Measurements from ENCODE around the gene HSD3B7. TPM values are rescaled to one million over a fixed set of nuclear protein-coding genes. Genes with fewer than 3 reads are reported as not detected.
A peak's percentile ranks its signal among the peaks of the same experiment; 100 is the strongest.
"Not testable (repeated sequence)": the region's sequence is repeated elsewhere in the genome, so short reads cannot be mapped to it uniquely, and the experiment has no call there.

The HSD3B7 gene
- 10 to 100 TPM; 14.9 to 42.9 (median 22.5) TPM for total RNA-seq

- peak; percentile 91 to 95 for DNase-seq (ENCODE audit: low spot score in 2 of 2)
- Histone ChIP-seq H3K9me3 (no peaks in the 10 kb centered on the region), H3K36me3 (peaks cover 0 to 80% (median 13%) of the 10 kb centered on the region in 3 donors), H3K4me1 (peaks cover 0 to 29% (median 11%) of the 10 kb centered on the region in 4 donors), H3K4me3 (peak within 1 kb of the TSS; percentile 21 to 59 (median 42)), H3K27ac (peak within 1 kb of the TSS in 3 of 4 donors; percentile 26 to 84 (median 64)), H3K27me3 (no peaks in the 10 kb centered on the region)
- WGBS, 2 donors = 24 to 31% methylated on average over 23 to 24 of the region's 24 CpGs
- TF ChIP-seq, protein P1, sequence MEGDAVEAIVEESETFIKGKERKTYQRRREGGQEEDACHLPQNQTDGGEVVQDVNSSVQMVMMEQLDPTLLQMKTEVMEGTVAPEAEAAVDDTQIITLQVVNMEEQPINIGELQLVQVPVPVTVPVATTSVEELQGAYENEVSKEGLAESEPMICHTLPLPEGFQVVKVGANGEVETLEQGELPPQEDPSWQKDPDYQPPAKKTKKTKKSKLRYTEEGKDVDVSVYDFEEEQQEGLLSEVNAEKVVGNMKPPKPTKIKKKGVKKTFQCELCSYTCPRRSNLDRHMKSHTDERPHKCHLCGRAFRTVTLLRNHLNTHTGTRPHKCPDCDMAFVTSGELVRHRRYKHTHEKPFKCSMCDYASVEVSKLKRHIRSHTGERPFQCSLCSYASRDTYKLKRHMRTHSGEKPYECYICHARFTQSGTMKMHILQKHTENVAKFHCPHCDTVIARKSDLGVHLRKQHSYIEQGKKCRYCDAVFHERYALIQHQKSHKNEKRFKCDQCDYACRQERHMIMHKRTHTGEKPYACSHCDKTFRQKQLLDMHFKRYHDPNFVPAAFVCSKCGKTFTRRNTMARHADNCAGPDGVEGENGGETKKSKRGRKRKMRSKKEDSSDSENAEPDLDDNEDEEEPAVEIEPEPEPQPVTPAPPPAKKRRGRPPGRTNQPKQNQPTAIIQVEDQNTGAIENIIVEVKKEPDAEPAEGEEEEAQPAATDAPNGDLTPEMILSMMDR (IDR thresholded peaks at IDR 0.05) = peak; percentile 88 to 98 (median 97)
- TF ChIP-seq EP300 (IDR thresholded peaks at IDR 0.05) (peak; percentile 47 to 68), POLR2A (IDR thresholded peaks at IDR 0.05) (no peak)
Observed at GRCh38 chr16:30984669-30985400, at the start of gene HSD3B7. Gene HSD3B7, plus strand, starts transcription at chr16:30985207. Its CDS starts 452 bp downstream, at chr16:30985659.

DNA sequence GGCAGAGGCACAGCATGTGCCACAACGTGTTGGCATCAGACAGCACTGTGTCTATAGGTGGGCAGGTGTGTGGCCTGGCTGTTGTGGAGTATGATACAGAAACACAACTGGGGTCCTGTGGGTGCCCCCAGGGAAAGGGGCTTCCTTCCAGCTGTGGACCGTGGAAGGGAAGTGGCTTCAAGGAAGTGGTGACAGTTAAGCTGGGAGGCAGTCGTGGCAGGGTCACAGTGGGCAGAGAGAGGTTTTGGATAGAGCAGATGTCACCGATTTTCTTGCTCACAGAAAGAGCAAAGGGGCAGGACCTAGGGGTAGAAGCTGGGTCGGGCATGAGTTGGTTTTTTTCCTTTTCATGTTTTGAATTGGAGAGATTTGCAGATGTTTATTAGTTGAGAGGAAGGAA lies 47.3 kb upstream of the HSD3B7 start:
- H3K27ac ChIP-seq = peak overlapping the region in 1 of 4 donors; percentile 42
- 49 to 50% methylated on average over 5 of the region's 5 CpGs for WGBS, 2 donors

GRCh38 chr16:30939571-30939970 lies 45.4 kb upstream of the HSD3B7 start:
- H3K27me3 ChIP-seq; H3K27ac ChIP-seq; H3K4me3 ChIP-seq; DNase-seq (ENCODE audit: low spot score in 2 of 2); H3K9me3 ChIP-seq: not testable (repeated sequence)
- Histone ChIP-seq H3K4me1 (peaks cover 0 to 14% (median 4%) of the 10 kb centered on the region in 4 donors), H3K36me3 (peaks cover 0 to 67% (median 0%) of the 10 kb centered on the region in 3 donors)
- WGBS, 2 donors = 85 to 95% methylated on average over 8 of the region's 8 CpGs

More for the DNA sequence above, 47.3 kb upstream of the HSD3B7 start:
- no peaks in the 10 kb centered on the region for H3K27me3 ChIP-seq
- no peak for DNase-seq (ENCODE audit: low spot score in 2 of 2)
- H3K36me3 ChIP-seq = peaks cover 0 to 65% (median 0%) of the 10 kb centered on the region in 3 donors
- no peaks in the 10 kb centered on the region for H3K9me3 ChIP-seq
- H3K4me3 ChIP-seq = no peak overlapping the region
- H3K4me1 ChIP-seq = peaks cover 0 to 14% (median 4%) of the 10 kb centered on the region in 4 donors
- TF ChIP-seq POLR2A (IDR thresholded peaks at IDR 0.05) (no peak), EP300 (IDR thresholded peaks at IDR 0.05) (no peak)
- TF ChIP-seq, protein P1 (IDR thresholded peaks at IDR 0.05) = no peak

GRCh38 chr16:30941600-30942425 lies 43.2 kb upstream of the HSD3B7 start:
- WGBS, 2 donors = 19% methylated on average over 8 to 14 of the region's 15 CpGs
- no peak overlapping the region for H3K27ac ChIP-seq

GRCh38 chr16:30942426-30942806 lies 42.6 kb upstream of the HSD3B7 start:
- Histone ChIP-seq H3K4me1 (peaks cover 0 to 14% (median 4%) of the 10 kb centered on the region in 4 donors), H3K27ac (no peak overlapping the region), H3K27me3 (no peaks in the 10 kb centered on the region), H3K9me3 (no peaks in the 10 kb centered on the region), H3K4me3 (no peak overlapping the region), H3K36me3 (peaks cover 0 to 70% (median 0%) of the 10 kb centered on the region in 3 donors)
- no peak for DNase-seq (ENCODE audit: low spot score in 2 of 2)
- TF ChIP-seq EP300 (IDR thresholded peaks at IDR 0.05) = no peak
- TF ChIP-seq, protein P1 (IDR thresholded peaks at IDR 0.05) = no peak
- no peak for TF ChIP-seq POLR2A (IDR thresholded peaks at IDR 0.05)
- WGBS, 2 donors = 71 to 89% methylated on average over 4 of the region's 4 CpGs

More at GRCh38 chr16:30941600-30942425, 43.2 kb upstream of the HSD3B7 start:
- H3K36me3 ChIP-seq = peaks cover 0 to 70% (median 0%) of the 10 kb centered on the region in 3 donors
- no peak for TF ChIP-seq POLR2A (IDR thresholded peaks at IDR 0.05)
- TF ChIP-seq, protein P1 (IDR thresholded peaks at IDR 0.05) = peak; percentile 80 to 92 (median 90)
- no peaks in the 10 kb centered on the region for H3K27me3 ChIP-seq
- H3K9me3 ChIP-seq = no peaks in the 10 kb centered on the region
- DNase-seq (ENCODE audit: low spot score in 2 of 2) = peak; percentile 48 to 51
- no peak overlapping the region for H3K4me3 ChIP-seq
- peaks cover 0 to 14% (median 4%) of the 10 kb centered on the region in 4 donors for H3K4me1 ChIP-seq
